Large intestine (tissue), 3 donors: ENCODE data around the gene HELZ2. TPM values are rescaled to one million over a fixed set of nuclear protein-coding genes. Genes with fewer than 3 reads are reported as not detected.

Source experiments
- DNase-seq, 2 donors: peaks; one replicate each; pipeline versions ENCODE4 v3.0.0 to v3.0.0-alpha.2; 2013
- H3K27ac ChIP-seq: one replicate; pipeline ENCODE4 v1.5.1; 2013; ENCODE audit warnings: low read length
- H3K27me3 ChIP-seq: 2 replicates; pipeline ENCODE4 v1.6.1; 2013; ENCODE audit warnings: low read length; ENCODE audit not compliant: control insufficient read depth, insufficient read depth
- H3K36me3 ChIP-seq: 2 replicates; pipeline ENCODE4 v1.6.1; 2013; ENCODE audit warnings: low read length; ENCODE audit not compliant: control insufficient read depth, insufficient read depth
- H3K4me1 ChIP-seq: one replicate; pipeline ENCODE4 v1.6.1; 2013; ENCODE audit warnings: low read length; ENCODE audit not compliant: control insufficient read depth, insufficient read depth
- H3K4me3 ChIP-seq: one replicate; pipeline ENCODE4 v1.5.1; 2013; ENCODE audit warnings: low read length
- H3K9me3 ChIP-seq: one replicate; pipeline ENCODE4 v1.6.1; 2013; ENCODE audit warnings: mild to moderate bottlenecking, low read depth, low read length, moderate library complexity; ENCODE audit not compliant: control insufficient read depth
- WGBS: methylation state at CpG from one replicate; pipeline ENCODE4 v1.1.5; 2013; ENCODE audit warnings: low lambda C conversion rate; ENCODE audit not compliant: insufficient coverage; 5-methylcytosine and 5-hydroxymethylcytosine counted together
- polyA plus RNA-seq: library from polyadenylated mRNA; unstranded; fragments of 120-200 nt; gene quantifications from one replicate; pipeline ENCODE4 v1.2.1, GENCODE V29; 2013

Gene HELZ2
- polyA plus RNA-seq, 1 donor = 13.0 TPM

DNA sequence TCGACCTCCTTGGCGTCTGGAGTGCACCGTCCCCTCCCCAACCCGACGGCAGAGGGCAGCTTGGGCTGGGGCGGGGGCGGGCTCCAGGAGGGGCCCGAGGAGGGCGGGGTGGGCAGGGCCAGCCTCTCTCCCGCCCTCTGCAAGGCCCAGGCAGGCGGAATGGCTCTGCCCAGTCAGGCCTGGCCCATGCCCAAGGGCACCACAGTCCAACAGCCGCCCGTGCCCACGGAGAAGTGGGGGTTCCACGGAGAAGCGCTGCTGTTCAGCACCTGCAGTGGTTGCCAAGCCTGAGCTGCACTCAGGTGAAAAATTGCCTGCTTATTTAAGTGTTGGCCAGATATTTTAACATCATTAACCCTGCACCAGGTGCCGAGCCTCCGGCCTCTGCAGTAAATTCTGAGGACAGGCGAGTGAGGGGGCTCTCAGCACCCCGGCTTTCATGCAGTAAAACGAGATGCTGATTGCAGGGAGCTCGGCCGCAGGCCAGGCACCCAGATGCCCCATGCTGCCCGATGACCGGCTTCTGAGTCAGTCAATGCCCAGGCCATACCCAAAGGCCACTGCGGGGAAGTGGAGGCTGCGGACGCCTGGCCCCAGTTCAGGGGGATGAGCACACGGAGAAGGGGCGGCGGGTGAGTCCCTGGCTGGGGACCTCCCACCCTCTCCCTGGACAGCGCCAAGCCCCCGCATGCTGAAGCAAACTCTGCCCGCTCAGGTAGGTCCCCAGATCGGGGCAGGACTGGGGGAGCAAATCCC, 26.1 kb downstream of the HELZ2 start, which contains the start of gene SRMS:
TSS of gene SRMS (minus strand) at position 25 of the 756 bp plus-strand sequence. CDS start 286 bp downstream, outside the sequence.
- WGBS = no CpG with 5 or more reads among the region's 35 CpGs
- Histone ChIP-seq H3K9me3 (peaks cover 2% of the 10 kb centered on the region), H3K4me1 (peaks cover 16% of the 10 kb centered on the region), H3K4me3 (no peak within 1 kb of the TSS), H3K36me3 (no peaks in the 10 kb centered on the region), H3K27me3 (peaks cover 54% of the 10 kb centered on the region), H3K27ac (no peak within 1 kb of the TSS)
- DNase-seq = no peak

DNA sequence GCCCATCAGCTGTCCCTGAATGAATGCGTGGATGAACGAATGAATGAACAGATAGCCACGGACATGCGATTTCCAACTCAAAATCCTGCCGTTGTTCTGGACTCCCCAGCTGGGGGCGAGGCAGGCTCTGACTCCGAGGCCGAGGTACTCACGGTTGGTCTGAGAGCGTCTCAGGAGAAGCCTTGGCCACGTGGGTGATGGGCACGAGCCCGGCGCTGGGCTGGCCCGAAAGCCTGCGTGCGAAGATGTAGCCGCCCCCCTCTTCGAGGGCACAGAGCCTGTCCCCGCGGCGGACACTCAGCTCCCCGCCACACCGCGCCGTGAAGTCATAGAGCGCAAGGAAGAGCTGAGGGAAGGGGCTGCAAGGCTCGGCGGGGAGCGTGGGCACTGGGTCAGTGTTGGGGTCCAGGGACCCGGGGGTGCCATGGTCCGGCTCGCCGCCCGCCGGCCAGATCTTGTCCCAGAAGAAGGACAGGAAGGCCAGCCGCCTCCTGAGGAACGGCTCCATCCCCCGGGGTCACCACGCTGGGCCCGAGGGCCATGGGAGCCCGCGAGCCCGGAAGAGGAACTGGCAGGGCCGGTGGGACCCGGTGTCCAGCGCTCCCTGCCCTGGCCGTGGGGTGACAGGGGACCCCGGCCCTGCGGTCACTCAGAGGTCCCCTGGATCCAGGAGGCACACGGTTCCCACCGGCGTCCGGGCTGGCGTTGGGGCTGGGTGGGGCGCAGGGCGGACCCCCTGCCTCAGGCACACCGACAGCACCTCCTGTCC, 26.9 kb downstream of the HELZ2 start:
- no peak overlapping the region for H3K4me3 ChIP-seq
- H3K27me3 ChIP-seq = peaks cover 49% of the 10 kb centered on the region
- no peak overlapping the region for H3K27ac ChIP-seq
- WGBS = no CpG with 5 or more reads among the region's 58 CpGs
- no peak for DNase-seq
- H3K9me3 ChIP-seq = peaks cover 2% of the 10 kb centered on the region
- no peaks in the 10 kb centered on the region for H3K36me3 ChIP-seq
- peaks cover 16% of the 10 kb centered on the region for H3K4me1 ChIP-seq

DNA sequence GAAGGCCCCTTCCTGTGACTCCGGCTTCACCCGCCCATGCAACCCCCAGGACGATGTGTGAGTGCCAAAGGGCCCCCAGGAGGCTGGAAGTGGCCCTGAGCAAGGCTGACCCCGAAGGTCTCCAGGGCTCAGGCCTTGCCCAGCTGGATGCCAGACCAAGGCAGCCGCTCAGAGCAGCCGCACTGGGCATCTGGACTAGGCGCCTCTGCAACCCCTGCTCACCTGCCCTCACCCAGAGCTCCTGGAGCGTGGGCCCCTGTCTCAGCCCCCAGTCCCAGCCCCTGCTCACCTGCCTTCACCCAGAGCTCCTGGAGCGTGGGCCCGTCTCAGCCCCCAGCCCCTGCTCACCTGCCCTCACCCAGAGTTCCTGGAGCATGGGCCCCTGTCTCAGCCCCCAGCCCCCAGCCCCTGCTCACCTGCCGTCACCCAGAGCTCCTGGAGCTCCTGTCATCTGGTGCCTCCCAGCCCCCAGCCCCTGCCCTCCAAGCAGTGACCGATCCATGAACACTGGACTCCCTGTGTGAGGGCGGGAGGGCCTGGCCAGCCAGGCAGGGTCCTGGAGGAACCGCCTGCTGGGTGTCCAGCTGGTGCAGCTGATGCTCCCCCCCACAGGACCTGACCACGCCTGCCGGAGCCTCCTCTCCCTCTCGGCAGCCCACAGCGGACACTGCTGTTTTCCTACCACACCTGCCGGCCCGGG, 27.6 kb downstream of the HELZ2 start:
- Histone ChIP-seq H3K4me1 (peaks cover 16% of the 10 kb centered on the region), H3K27ac (no peak overlapping the region), H3K27me3 (peaks cover 48% of the 10 kb centered on the region), H3K36me3 (no peaks in the 10 kb centered on the region), H3K4me3 (no peak overlapping the region), H3K9me3 (peaks cover 2% of the 10 kb centered on the region)
- WGBS = no CpG with 5 or more reads among the region's 20 CpGs
- DNase-seq = no peak

- Histone ChIP-seq H3K27ac (peak overlapping the region; percentile 29), H3K4me3 (no peak overlapping the region), H3K36me3 (no peaks in the 10 kb centered on the region), H3K27me3 (peaks cover 46% of the 10 kb centered on the region), H3K9me3 (peaks cover 2% of the 10 kb centered on the region), H3K4me1 (peaks cover 16% of the 10 kb centered on the region)
- peak in 1 of 2 donors; percentile 54 for DNase-seq
- no CpG with 5 or more reads among the region's 6 CpGs for WGBS
These were observed 28.2 kb downstream of the HELZ2 start for GRCh38 chr20:63545814-63546213.

DNA sequence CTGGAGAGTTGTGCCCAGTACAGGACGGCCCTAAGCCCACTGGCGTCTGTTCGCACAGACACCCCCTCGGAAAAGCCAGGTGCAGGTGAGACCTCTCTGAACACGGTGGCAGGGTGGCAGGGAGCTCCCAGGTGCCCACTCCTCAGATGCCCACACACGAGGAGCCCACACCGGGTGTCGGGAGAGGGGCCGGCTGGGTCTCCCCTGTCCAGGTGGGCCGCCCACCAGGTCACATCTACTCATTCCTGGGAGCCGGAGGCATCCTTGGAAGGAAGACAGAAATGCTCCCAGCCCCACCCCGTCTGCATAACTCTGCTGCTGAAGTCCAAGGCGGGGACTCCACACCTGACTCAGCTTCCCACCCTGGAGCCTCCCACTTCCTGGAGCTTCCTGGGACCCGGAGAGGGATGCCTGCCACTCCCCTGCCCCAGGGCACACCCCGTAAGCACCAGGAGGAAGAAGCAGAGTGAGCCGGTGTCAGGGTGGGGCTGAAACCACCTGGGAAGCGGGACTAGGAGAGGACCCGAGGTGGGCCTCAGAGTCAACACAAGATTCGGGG, 29.0 kb downstream of the HELZ2 start:
- peak; percentile 86 to 92 for DNase-seq
- peaks cover 16% of the 10 kb centered on the region for H3K4me1 ChIP-seq
- no CpG with 5 or more reads among the region's 19 CpGs for WGBS
- peaks cover 41% of the 10 kb centered on the region for H3K27me3 ChIP-seq
- peaks cover 2% of the 10 kb centered on the region for H3K9me3 ChIP-seq
- no peaks in the 10 kb centered on the region for H3K36me3 ChIP-seq
- H3K4me3 ChIP-seq = no peak overlapping the region
- peak overlapping the region; percentile 29 for H3K27ac ChIP-seq

- Histone ChIP-seq H3K36me3 (no peaks in the 10 kb centered on the region), H3K4me1 (peaks cover 16% of the 10 kb centered on the region), H3K27ac (no peak overlapping the region), H3K9me3 (peaks cover 2% of the 10 kb centered on the region), H3K27me3 (peaks cover 35% of the 10 kb centered on the region), H3K4me3 (no peak overlapping the region)
- no CpG with 5 or more reads among the region's 27 CpGs for WGBS
- peak; percentile 58 to 73 for DNase-seq
These were observed 29.6 kb downstream of the HELZ2 start for GRCh38 chr20:63544241-63544957.

DNA sequence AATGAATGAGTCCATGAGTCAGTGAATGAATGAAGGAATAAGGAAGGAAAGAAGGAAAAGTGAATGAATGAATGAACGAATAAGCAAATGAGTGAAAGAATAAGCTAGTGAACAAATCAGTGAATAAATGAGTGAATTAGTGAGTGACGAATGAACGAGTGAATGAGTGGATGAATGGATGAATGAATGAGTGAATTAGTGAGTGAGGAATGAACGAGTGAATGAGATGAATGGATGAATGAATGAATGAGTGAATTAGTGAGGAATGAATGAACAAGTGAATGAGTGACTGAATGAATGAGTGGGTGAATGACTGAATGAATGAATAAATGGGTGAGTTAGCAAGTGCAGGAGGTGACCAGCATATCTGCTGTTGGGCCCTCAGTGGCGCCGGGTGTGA, 30.3 kb downstream of the HELZ2 start:
- H3K4me1 ChIP-seq = peaks cover 16% of the 10 kb centered on the region
- no peak overlapping the region for H3K4me3 ChIP-seq
- H3K36me3 ChIP-seq = no peaks in the 10 kb centered on the region
- peaks cover 2% of the 10 kb centered on the region for H3K9me3 ChIP-seq
- WGBS = 89% methylated on average over 4 of the region's 6 CpGs
- DNase-seq = no peak
- H3K27me3 ChIP-seq = peaks cover 30% of the 10 kb centered on the region
- H3K27ac ChIP-seq = no peak overlapping the region

- H3K36me3 ChIP-seq = no peaks in the 10 kb centered on the region
- H3K4me3 ChIP-seq = no peak overlapping the region
- no peak for DNase-seq
- no CpG with 5 or more reads among the region's 10 CpGs for WGBS
- H3K9me3 ChIP-seq = peaks cover 1% of the 10 kb centered on the region
- H3K27me3 ChIP-seq = peaks cover 24% of the 10 kb centered on the region
- H3K4me1 ChIP-seq = peaks cover 20% of the 10 kb centered on the region
- H3K27ac ChIP-seq = no peak overlapping the region
These were observed 30.9 kb downstream of the HELZ2 start for GRCh38 chr20:63543131-63543530.

GRCh38 chr20:63542696-63543095, 31.3 kb downstream of the HELZ2 start:
- no peak overlapping the region for H3K4me3 ChIP-seq
- H3K27me3 ChIP-seq = peaks cover 19% of the 10 kb centered on the region
- H3K4me1 ChIP-seq = peaks cover 22% of the 10 kb centered on the region
- no peaks in the 10 kb centered on the region for H3K9me3 ChIP-seq
- H3K36me3 ChIP-seq = no peaks in the 10 kb centered on the region
- no CpG with 5 or more reads among the region's 10 CpGs for WGBS
- no peak for DNase-seq
- H3K27ac ChIP-seq = no peak overlapping the region
